Muscle layer of colon (tissue), 2 donors: ENCODE results near the gene MYMK.

Source experiments
- H3K27ac ChIP-seq: one replicate; pipeline ENCODE4 v1.7.0; 2013; ENCODE audit warnings: low read depth, mild to moderate bottlenecking, low read length, moderate library complexity
- H3K27me3 ChIP-seq, 2 donors: one replicate each; pipeline ENCODE4 v1.7.0; 2013; ENCODE audit warnings: low read length in 2 of 2, mild to moderate bottlenecking in 2 of 2; ENCODE audit not compliant: insufficient read depth in 2 of 2, control insufficient read depth in 1 of 2
- H3K36me3 ChIP-seq: one replicate; pipeline ENCODE4 v1.7.0; 2013; ENCODE audit warnings: mild to moderate bottlenecking, low read length; ENCODE audit not compliant: insufficient read depth
- H3K4me1 ChIP-seq: one replicate; pipeline ENCODE4 v1.7.0; 2013; ENCODE audit warnings: mild to moderate bottlenecking, low read length; ENCODE audit not compliant: insufficient read depth
- H3K4me3 ChIP-seq, 2 donors: one replicate each; pipeline ENCODE4 v1.7.0; 2013; ENCODE audit warnings: low read length in 2 of 2, low read depth in 1 of 2, mild to moderate bottlenecking in 1 of 2, moderate library complexity in 1 of 2
- H3K9ac ChIP-seq: one replicate; pipeline ENCODE4 v1.7.0; 2013; ENCODE audit warnings: low read length
- H3K9me3 ChIP-seq: one replicate; pipeline ENCODE4 v1.7.0; 2013; ENCODE audit warnings: mild to moderate bottlenecking, low read length
- donor health status: abdominal sarcoma.
- donor health status: Adenocarcinoma of cecum.

MYMK gene

GRCh38 chr9:133539991-133540697, 15.4 kb upstream of the MYMK start:
- Histone ChIP-seq H3K9me3 (no peaks in the 10 kb centered on the region), H3K36me3 (no peaks in the 10 kb centered on the region), H3K9ac (no peak overlapping the region), H3K27me3 (no peaks in the 10 kb centered on the region), H3K4me1 (peaks cover 10% of the 10 kb centered on the region), H3K4me3 (no peak overlapping the region), H3K27ac (no peak overlapping the region)

DNA sequence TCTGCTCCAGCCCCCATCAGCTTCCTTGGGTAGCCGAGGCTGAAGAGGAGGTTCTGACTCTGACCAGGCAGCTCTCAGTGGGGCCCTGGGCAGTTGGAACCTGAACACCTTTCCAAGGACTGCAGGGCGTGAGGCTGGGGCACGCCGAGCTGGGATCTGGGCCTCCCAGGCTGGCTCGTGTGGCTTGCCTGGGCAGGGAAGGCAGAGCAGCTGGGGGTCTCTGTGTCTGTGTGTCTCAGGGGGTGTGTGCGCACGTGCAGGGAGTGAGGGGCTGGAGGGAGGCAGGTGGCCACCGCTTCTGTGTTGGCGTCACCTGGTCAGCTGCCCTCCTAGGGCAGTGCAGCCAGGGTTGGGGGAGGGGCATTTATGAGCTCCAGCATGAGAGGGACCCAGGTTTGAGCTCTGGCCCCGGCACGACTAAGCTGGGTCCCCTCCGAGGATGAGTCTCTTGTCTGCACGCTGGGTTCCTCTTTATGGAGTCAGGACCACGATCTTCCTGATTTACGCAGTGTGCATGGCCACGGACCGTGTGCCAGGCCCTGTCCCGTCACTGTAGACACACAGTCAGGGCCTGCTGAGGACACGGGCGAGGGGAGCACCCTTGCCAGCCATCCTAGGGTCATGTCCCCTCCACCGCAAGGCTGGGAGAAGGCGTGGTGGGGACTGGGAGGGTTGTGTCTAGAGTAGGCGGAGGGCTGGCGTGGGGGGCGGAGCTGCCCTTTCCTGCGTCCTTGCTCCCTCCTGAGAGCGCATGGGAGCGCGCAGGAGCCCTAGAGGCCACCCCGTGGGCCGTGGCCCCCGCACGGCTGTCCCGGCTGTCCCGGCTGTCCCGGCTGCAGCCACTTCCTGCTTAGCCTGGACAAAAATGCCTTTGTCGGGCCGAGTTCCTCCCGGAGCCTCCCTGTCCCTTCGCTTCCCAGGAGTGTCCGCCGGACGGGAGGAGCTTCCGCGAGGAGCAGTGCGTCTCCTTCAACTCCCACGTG, 14.4 kb upstream of the MYMK start:
- Histone ChIP-seq H3K9ac (no peak overlapping the region), H3K9me3 (no peaks in the 10 kb centered on the region), H3K27ac (no peak overlapping the region), H3K27me3 (peaks cover 0 to 4% of the 10 kb centered on the region in 2 donors), H3K36me3 (no peaks in the 10 kb centered on the region), H3K4me1 (peaks cover 15% of the 10 kb centered on the region), H3K4me3 (peak overlapping the region in 1 of 2 donors; percentile 14)

DNA sequence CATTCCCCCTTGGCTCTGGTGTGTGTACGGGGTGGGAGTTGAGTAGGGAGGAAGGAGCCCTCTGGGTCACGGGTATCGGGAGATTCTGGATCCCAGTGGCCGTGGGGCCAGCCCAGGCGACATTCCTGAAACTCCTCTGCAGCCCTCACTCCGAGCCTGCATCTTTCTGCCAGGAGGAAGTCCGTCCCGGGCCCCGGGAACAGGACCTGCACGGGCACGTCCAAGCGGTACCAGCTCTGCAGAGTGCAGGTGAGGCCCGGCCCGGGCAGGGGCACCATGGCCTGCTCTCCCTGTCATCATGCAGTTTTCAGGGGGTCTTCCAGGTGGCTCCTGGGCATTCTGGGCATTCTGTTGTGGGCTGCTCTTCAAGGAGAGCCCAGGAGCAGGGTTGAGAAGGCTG, 13.4 kb upstream of the MYMK start:
- no peak overlapping the region for H3K27ac ChIP-seq
- no peaks in the 10 kb centered on the region for H3K36me3 ChIP-seq
- H3K4me3 ChIP-seq = no peak overlapping the region
- peaks cover 25% of the 10 kb centered on the region for H3K4me1 ChIP-seq
- no peaks in the 10 kb centered on the region for H3K9me3 ChIP-seq
- no peak overlapping the region for H3K9ac ChIP-seq
- H3K27me3 ChIP-seq = peaks cover 0 to 4% of the 10 kb centered on the region in 2 donors

DNA sequence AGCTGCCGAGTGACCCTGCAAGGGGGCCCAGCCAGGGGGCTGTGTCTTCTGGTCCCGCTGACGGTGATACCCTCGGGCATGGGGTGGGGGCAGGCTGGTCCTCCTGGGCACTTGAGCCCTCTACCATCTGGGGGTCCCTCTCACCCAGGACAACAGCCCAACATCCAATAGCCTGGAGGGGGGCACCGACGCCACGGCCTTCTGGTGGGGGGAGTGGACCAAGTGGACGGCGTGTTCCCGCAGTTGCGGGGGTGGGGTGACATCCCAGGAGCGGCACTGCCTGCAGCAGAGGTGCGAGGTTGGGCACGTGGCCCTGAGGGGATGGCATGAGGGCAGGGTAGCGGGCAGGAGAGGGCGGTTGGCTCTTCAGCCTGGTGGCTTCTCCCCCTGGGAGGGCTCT, 12.5 kb upstream of the MYMK start:
- Histone ChIP-seq H3K9me3 (no peaks in the 10 kb centered on the region), H3K27me3 (peaks cover 0 to 4% of the 10 kb centered on the region in 2 donors), H3K4me1 (peaks cover 26% of the 10 kb centered on the region), H3K36me3 (no peaks in the 10 kb centered on the region), H3K4me3 (no peak overlapping the region), H3K27ac (no peak overlapping the region), H3K9ac (no peak overlapping the region)

GRCh38 chr9:133536536-133536935, 11.8 kb upstream of the MYMK start:
- Histone ChIP-seq H3K4me3 (no peak overlapping the region), H3K4me1 (peaks cover 26% of the 10 kb centered on the region), H3K36me3 (no peaks in the 10 kb centered on the region), H3K9ac (no peak overlapping the region), H3K27me3 (peaks cover 0 to 4% of the 10 kb centered on the region in 2 donors), H3K27ac (no peak overlapping the region), H3K9me3 (no peaks in the 10 kb centered on the region)

- H3K27me3 ChIP-seq = peaks cover 0 to 4% of the 10 kb centered on the region in 2 donors
- H3K36me3 ChIP-seq = no peaks in the 10 kb centered on the region
- no peak overlapping the region for H3K4me3 ChIP-seq
- H3K9ac ChIP-seq = no peak overlapping the region
- H3K9me3 ChIP-seq = no peaks in the 10 kb centered on the region
- H3K4me1 ChIP-seq = peaks cover 26% of the 10 kb centered on the region
- no peak overlapping the region for H3K27ac ChIP-seq
Measured at GRCh38 chr9:133536080-133536479, 11.3 kb upstream of the MYMK start.

DNA sequence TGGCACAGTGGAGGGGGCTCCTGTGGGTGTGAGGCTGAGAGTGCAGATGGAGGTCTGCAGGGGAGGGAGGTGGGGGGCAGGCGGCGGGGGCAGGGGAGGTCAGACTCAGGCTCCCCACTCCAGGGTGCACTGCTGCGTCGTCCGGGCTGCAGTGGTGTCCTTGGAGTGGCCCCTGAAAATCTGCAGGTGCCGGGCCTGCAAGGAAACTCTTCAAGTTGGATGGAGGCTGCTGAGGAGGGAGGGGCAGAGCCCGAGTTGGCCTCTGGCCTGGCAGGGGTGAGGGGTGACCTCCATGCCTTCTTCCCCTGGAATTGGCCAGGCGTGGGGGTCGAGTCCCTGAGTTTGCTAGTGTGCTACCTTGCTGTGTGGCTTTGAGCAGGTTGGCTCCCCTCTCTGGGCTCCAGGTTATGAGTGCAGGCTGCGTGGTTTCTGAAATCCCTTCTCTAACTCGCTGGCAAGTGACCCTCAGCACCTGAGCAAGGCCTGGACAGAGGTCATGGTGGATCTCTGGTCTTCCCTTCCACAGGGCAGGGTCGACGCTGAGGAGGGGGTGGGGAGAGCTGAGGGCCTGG, 10.6 kb upstream of the MYMK start:
- Histone ChIP-seq H3K9ac (no peak overlapping the region), H3K9me3 (no peaks in the 10 kb centered on the region), H3K27me3 (peaks cover 0 to 4% of the 10 kb centered on the region in 2 donors), H3K27ac (no peak overlapping the region), H3K4me3 (peak overlapping the region in 1 of 2 donors; percentile 47), H3K4me1 (peaks cover 26% of the 10 kb centered on the region), H3K36me3 (no peaks in the 10 kb centered on the region)

DNA sequence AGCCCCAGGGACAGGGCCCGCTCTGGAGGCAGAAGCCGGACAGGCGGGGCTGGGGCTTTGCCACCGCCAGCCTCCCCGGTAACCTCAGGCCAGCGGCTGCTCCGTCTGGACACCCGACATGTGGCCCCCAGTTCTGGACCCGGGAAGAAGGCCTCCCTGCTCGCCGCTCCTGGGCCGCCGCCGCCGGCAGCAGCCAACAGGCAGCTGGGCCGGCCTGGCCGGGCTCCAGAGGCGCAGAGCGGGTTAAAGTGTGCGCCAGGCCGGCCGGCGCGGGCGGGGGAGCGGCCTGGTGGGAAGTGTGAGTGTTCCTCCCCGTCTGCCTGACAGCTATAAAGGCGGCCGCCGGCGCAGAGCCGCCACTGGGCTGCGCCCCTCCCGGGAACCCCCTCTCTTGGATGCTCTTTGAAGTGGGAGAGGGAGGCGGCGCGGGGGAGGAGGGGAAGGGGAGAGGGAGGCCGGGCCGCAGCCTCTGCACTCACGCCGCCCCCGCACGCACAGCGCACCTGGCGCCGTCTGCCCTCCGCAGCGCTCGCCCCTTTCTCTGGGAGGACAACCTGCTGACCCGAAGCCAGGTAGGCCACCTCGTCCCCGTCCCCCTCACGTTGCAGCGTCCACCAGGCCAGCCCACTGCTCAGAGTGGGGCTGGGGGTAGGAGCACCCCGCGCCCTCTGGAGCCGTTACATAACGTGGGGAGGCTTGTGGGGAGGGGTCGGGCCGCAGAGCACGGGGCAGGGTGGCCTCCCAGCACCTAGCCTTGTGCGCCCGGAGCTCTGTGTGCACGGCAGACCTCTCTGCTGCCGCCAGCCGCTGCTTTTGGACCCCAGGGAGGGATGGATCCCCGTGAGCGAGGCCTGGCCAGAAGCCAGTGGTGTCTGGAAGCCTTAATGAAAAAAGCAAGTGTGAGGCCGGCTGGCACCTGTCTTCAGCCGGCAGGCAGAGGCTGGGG, 9.9 kb upstream of the MYMK start, which contains the start of gene ADAMTSL2:
Gene ADAMTSL2, plus strand, starts transcription at position 359 of the 946 bp plus-strand sequence. CDS start 2,009 bp downstream, outside the sequence.
- H3K4me3 ChIP-seq = peak within 1 kb of the TSS; percentile 47 to 68
- H3K27ac ChIP-seq = peak within 1 kb of the TSS; percentile 69

DNA sequence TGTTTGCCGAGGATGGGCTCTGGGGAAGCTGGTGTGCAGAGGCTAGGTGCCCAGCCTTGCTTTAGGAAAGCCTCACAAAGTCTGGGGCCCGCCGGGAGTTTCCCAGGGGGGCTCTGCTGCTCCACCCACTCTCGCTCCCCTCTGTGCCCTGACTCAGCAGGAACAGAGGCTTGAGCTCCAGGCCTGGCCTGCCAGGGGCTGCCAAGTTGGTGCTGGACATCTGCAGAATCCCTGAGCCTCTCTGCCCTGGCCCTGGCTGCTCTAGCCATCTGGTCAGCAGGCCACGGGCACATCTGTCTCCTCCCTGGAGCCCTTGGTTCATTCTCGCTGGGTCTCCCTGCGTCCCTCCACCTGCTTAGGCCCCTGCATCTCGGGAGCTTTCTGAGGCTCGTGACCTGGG, 9.1 kb upstream of the MYMK start:
- no peak overlapping the region for H3K4me3 ChIP-seq
- no peaks in the 10 kb centered on the region for H3K36me3 ChIP-seq
- H3K4me1 ChIP-seq = peaks cover 29% of the 10 kb centered on the region
- H3K27me3 ChIP-seq = peaks cover 0 to 4% of the 10 kb centered on the region in 2 donors
- no peaks in the 10 kb centered on the region for H3K9me3 ChIP-seq
- H3K9ac ChIP-seq = no peak overlapping the region
- peak overlapping the region; percentile 69 for H3K27ac ChIP-seq

More for the DNA sequence above, 9.9 kb upstream of the MYMK start, which contains the start of gene ADAMTSL2:
- Histone ChIP-seq H3K27me3 (peaks cover 0 to 4% of the 10 kb centered on the region in 2 donors), H3K9me3 (no peaks in the 10 kb centered on the region), H3K9ac (no peak within 1 kb of the TSS), H3K4me1 (peaks cover 26% of the 10 kb centered on the region), H3K36me3 (no peaks in the 10 kb centered on the region)

DNA sequence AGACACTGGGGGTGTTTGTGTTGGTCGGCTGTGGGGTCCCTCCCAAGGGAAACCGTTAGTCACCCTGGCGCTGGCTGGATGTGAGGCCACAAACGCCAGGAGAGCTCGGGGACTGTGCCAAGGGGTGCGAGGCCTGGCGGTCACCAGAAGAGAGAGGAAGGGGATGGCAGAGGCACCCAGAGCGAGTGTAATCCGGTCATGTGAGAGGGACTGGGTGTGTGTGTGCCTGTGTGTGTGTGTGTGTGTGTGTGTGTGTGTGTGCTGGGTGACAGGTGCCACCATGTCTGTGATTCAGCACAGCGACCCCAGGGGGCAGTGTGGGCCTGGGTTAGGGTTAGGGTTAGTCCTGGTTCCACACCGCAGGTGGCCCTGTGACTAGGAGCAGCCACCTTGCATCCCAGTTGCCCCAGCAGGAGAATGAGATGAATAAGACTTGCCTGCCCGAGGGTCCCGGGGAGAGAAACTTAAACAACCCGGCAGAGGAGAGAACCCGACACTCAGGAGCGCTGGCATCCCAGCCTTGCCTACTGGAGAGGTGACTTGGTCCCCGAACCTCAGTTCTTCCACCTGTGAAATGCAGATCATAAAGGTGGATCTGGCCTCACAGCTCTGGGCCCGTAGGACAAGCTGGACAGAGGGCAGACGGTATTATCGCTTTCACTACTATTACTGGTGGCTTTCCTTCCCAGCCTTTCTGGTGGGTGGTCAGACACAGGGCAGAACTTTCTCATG, 8.3 kb upstream of the MYMK start:
- Histone ChIP-seq H3K9ac (no peak overlapping the region), H3K27me3 (peaks cover 0 to 4% of the 10 kb centered on the region in 2 donors), H3K4me1 (peaks cover 37% of the 10 kb centered on the region), H3K4me3 (no peak overlapping the region), H3K27ac (no peak overlapping the region), H3K36me3 (no peaks in the 10 kb centered on the region), H3K9me3 (no peaks in the 10 kb centered on the region)
